ENCODE measurements around the gene FRMD7. TPM values are rescaled to one million over a fixed set of nuclear protein-coding genes. Genes with fewer than 3 reads are reported as not detected.

FRMD7 gene
- total RNA-seq, 4 donors from 2014 or later, result not detected

- H3K9me3 ChIP-seq, result no peaks in the 10 kb centered on the region
- ATAC-seq (no peak), DNase-seq (no peak)
- intact Hi-C loops (cut with DNase I; ENCODE audit: low total_unique reads), result no loop called here
- H3K27me3 ChIP-seq, result peaks cover 0 to 9% (median 4%) of the 10 kb centered on the region in 3 donors
- in situ Hi-C loops (cut with MboI; ENCODE audit: low sequenced_read_pairs in 4 of 4), result no loop called here
- H3K36me3 ChIP-seq, result no peaks in the 10 kb centered on the region
- no peak overlapping the region for H3K4me3 ChIP-seq
- no peak overlapping the region for H3K27ac ChIP-seq
- no peak for TF ChIP-seq POLR2A (IDR thresholded peaks at IDR 0.05)
- TF ChIP-seq, protein P1, sequence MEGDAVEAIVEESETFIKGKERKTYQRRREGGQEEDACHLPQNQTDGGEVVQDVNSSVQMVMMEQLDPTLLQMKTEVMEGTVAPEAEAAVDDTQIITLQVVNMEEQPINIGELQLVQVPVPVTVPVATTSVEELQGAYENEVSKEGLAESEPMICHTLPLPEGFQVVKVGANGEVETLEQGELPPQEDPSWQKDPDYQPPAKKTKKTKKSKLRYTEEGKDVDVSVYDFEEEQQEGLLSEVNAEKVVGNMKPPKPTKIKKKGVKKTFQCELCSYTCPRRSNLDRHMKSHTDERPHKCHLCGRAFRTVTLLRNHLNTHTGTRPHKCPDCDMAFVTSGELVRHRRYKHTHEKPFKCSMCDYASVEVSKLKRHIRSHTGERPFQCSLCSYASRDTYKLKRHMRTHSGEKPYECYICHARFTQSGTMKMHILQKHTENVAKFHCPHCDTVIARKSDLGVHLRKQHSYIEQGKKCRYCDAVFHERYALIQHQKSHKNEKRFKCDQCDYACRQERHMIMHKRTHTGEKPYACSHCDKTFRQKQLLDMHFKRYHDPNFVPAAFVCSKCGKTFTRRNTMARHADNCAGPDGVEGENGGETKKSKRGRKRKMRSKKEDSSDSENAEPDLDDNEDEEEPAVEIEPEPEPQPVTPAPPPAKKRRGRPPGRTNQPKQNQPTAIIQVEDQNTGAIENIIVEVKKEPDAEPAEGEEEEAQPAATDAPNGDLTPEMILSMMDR (IDR thresholded peaks at IDR 0.05 in 4 of 5, conservative IDR thresholded peaks at IDR 0.05 in 1 of 5), result no peak
- no peaks in the 10 kb centered on the region for H3K4me1 ChIP-seq
Observed at GRCh38 chrX:132034648-132035047, 93.2 kb downstream of the FRMD7 start.

GRCh38 chrX:132033166-132033565 is 94.7 kb downstream of the FRMD7 start:
- Histone ChIP-seq H3K27ac (no peak overlapping the region), H3K36me3 (no peaks in the 10 kb centered on the region), H3K4me1 (no peaks in the 10 kb centered on the region), H3K4me3 (no peak overlapping the region), H3K9me3 (no peaks in the 10 kb centered on the region), H3K27me3 (peaks cover 0 to 9% (median 4%) of the 10 kb centered on the region in 3 donors)
- intact Hi-C loops (cut with DNase I; ENCODE audit: low total_unique reads), result no loop called here
- in situ Hi-C loops (cut with MboI; ENCODE audit: low sequenced_read_pairs in 4 of 4), result no loop called here
- ATAC-seq (no peak), DNase-seq (no peak)
- no peak for TF ChIP-seq POLR2A (IDR thresholded peaks at IDR 0.05)
- TF ChIP-seq, protein P1 (IDR thresholded peaks at IDR 0.05 in 4 of 5, conservative IDR thresholded peaks at IDR 0.05 in 1 of 5), result no peak

GRCh38 chrX:132031867-132032266 is 96.0 kb downstream of the FRMD7 start:
- H3K27ac ChIP-seq, result no peak overlapping the region
- no peaks in the 10 kb centered on the region for H3K9me3 ChIP-seq
- intact Hi-C loops (cut with DNase I; ENCODE audit: low total_unique reads) (no loop called here), in situ Hi-C loops (cut with MboI; ENCODE audit: low sequenced_read_pairs in 4 of 4) (no loop called here)
- ATAC-seq (no peak), DNase-seq (no peak)
- no peaks in the 10 kb centered on the region for H3K36me3 ChIP-seq
- H3K4me1 ChIP-seq, result no peaks in the 10 kb centered on the region
- H3K27me3 ChIP-seq, result peaks cover 0 to 9% (median 4%) of the 10 kb centered on the region in 3 donors
- no peak overlapping the region for H3K4me3 ChIP-seq
- TF ChIP-seq POLR2A (IDR thresholded peaks at IDR 0.05), result no peak
- TF ChIP-seq, protein P1 (IDR thresholded peaks at IDR 0.05 in 4 of 5, conservative IDR thresholded peaks at IDR 0.05 in 1 of 5), result no peak

- no peak overlapping the region for H3K4me3 ChIP-seq
- H3K27ac ChIP-seq, result no peak overlapping the region
- H3K27me3 ChIP-seq, result peaks cover 0 to 11% (median 4%) of the 10 kb centered on the region in 3 donors
- no peak for ATAC-seq
- no peak for DNase-seq
- H3K36me3 ChIP-seq, result no peaks in the 10 kb centered on the region
- H3K4me1 ChIP-seq, result no peaks in the 10 kb centered on the region
- in situ Hi-C loops (cut with MboI; ENCODE audit: low sequenced_read_pairs in 4 of 4), result no loop called here
- intact Hi-C loops (cut with DNase I; ENCODE audit: low total_unique reads), result no loop called here
- H3K9me3 ChIP-seq, result no peaks in the 10 kb centered on the region
- TF ChIP-seq POLR2A (IDR thresholded peaks at IDR 0.05), result no peak
- TF ChIP-seq, protein P1 (IDR thresholded peaks at IDR 0.05 in 4 of 5, conservative IDR thresholded peaks at IDR 0.05 in 1 of 5), result no peak
Observed at GRCh38 chrX:132030264-132030663, 97.6 kb downstream of the FRMD7 start.

Other genes with a start within 250 kb of the FRMD7 start
- gene STK26, start 104.7 kb downstream of the FRMD7 start, total RNA-seq, result 1 to 10 TPM in 2 of 4 donors, under 1 TPM in 2; 0.58 to 3.1 (median 0.86) TPM
- gene RAP2C, start 91.4 kb upstream of the FRMD7 start, total RNA-seq, result 10 to 100 TPM in 3 of 4 donors, 1 to 10 TPM in 1; 9.4 to 13.8 (median 13.6) TPM